Tibial artery (tissue), 4 donors: ENCODE measurements around the gene TTC39C.

Experiments
- DNase-seq, 2 donors: peaks; one replicate each; pipeline ENCODE4 v3.0.0-alpha.2; 2019
- H3K27ac ChIP-seq, 2 donors: fragments of 200-600 bp; sonication (generic) in 1 of 2; 1 replicate in 1 of 2; 2 replicates in 1 of 2; pipeline ENCODE4 v1.5.1; 2018 to 2019; ENCODE audit warnings: mild to moderate bottlenecking in 1 of 2
- H3K27me3 ChIP-seq, 2 donors: fragments of 200-600 bp; sonication (generic) in 1 of 2; one replicate each; pipeline versions ENCODE4 v1.5.1 to v1.6.0; 2016 to 2019
- H3K36me3 ChIP-seq, 3 donors: fragments of 200-600 bp; sonication (generic) in 2 of 3; one replicate each; pipeline ENCODE4 v1.5.1; 2016 to 2019; ENCODE audit warnings: mild to moderate bottlenecking in 2 of 3
- H3K4me1 ChIP-seq, 4 donors: fragments of 200-600 bp; sonication (generic) in 2 of 4; 1 replicate in 3 of 4; 2 replicates in 1 of 4; pipeline ENCODE4 v1.5.1; 2016 to 2019
- H3K4me3 ChIP-seq, 2 donors: fragments of 200-600 bp; sonication (generic) in 1 of 2; 1 replicate in 1 of 2; 2 replicates in 1 of 2; pipeline ENCODE4 v1.5.1; 2018 to 2019; ENCODE audit warnings: mild to moderate bottlenecking in 2 of 2
- H3K9me3 ChIP-seq, 3 donors: fragments of 200-600 bp; sonication (generic) in 1 of 3; one replicate each; pipeline ENCODE4 v1.5.1; 2016 to 2019
- CTCF ChIP-seq, 2 experiments: fragments of 200-600 bp in 1 of 2; fragments of 450-650 bp in 1 of 2; IDR thresholded peaks; one replicate each; pipeline ENCODE4 v1.5.1; 2017 to 2019; ENCODE audit warnings: antibody characterized with exemption in 2 of 2, mild to moderate bottlenecking in 1 of 2, moderate library complexity in 1 of 2
- intact Hi-C: fragments of 100-400 bp; cut with DNase I; formaldehyde crosslinking; loops from one replicate; pipeline ENCODE4 v1.15.0; 2023; ENCODE audit warnings: low total_unique reads

TTC39C gene

GRCh38 chr18:24153397-24153796, 138.8 kb downstream of the TTC39C start:
- intact Hi-C loops = no loop called here
- peaks cover 4 to 42% (median 22%) of the 10 kb centered on the region in 3 donors for H3K36me3 ChIP-seq

GRCh38 chr18:24157855-24158254, 143.3 kb downstream of the TTC39C start:
- no peaks in the 10 kb centered on the region for H3K27me3 ChIP-seq
- DNase-seq = no peak
- no peaks in the 10 kb centered on the region for H3K4me1 ChIP-seq
- H3K9me3 ChIP-seq = no peaks in the 10 kb centered on the region
- no peak overlapping the region for H3K27ac ChIP-seq
- TF ChIP-seq CTCF (IDR thresholded peaks at IDR 0.05) = no peak
- H3K36me3 ChIP-seq = peaks cover 36 to 65% (median 55%) of the 10 kb centered on the region in 3 donors
- intact Hi-C loops = no loop called here
- H3K4me3 ChIP-seq = no peak overlapping the region

More at GRCh38 chr18:24153397-24153796, 138.8 kb downstream of the TTC39C start:
- no peak for DNase-seq
- TF ChIP-seq CTCF (IDR thresholded peaks at IDR 0.05) = no peak
- Histone ChIP-seq H3K4me3 (no peak overlapping the region), H3K9me3 (no peaks in the 10 kb centered on the region), H3K27me3 (no peaks in the 10 kb centered on the region), H3K4me1 (no peaks in the 10 kb centered on the region), H3K27ac (no peak overlapping the region)

GRCh38 chr18:24160086-24160485, 145.5 kb downstream of the TTC39C start:
- Histone ChIP-seq H3K4me1 (no peaks in the 10 kb centered on the region), H3K9me3 (no peaks in the 10 kb centered on the region), H3K36me3 (peaks cover 56 to 86% (median 69%) of the 10 kb centered on the region in 3 donors), H3K27ac (no peak overlapping the region), H3K27me3 (no peaks in the 10 kb centered on the region), H3K4me3 (no peak overlapping the region)
- DNase-seq = no peak
- TF ChIP-seq CTCF (IDR thresholded peaks at IDR 0.05) = no peak
- intact Hi-C loops = no loop called here

- no peak for TF ChIP-seq CTCF (IDR thresholded peaks at IDR 0.05)
- intact Hi-C loops = no loop called here
- peaks cover 64 to 89% (median 75%) of the 10 kb centered on the region in 3 donors for H3K36me3 ChIP-seq
- no peak overlapping the region for H3K27ac ChIP-seq
- H3K27me3 ChIP-seq = no peaks in the 10 kb centered on the region
- H3K9me3 ChIP-seq = no peaks in the 10 kb centered on the region
- no peaks in the 10 kb centered on the region for H3K4me1 ChIP-seq
- no peak for DNase-seq
- H3K4me3 ChIP-seq = no peak overlapping the region
Measured at GRCh38 chr18:24161304-24161703, 146.8 kb downstream of the TTC39C start.

GRCh38 chr18:24168496-24168895, 153.9 kb downstream of the TTC39C start:
- Histone ChIP-seq H3K9me3 (no peaks in the 10 kb centered on the region), H3K27ac (no peak overlapping the region), H3K36me3 (peaks cover 52 to 89% (median 55%) of the 10 kb centered on the region in 3 donors), H3K4me3 (no peak overlapping the region), H3K4me1 (no peaks in the 10 kb centered on the region), H3K27me3 (no peaks in the 10 kb centered on the region)
- no peak for DNase-seq
- intact Hi-C loops = no loop called here
- TF ChIP-seq CTCF (IDR thresholded peaks at IDR 0.05) = no peak

- no peak overlapping the region for H3K27ac ChIP-seq
- no peak overlapping the region for H3K4me3 ChIP-seq
- no peak for TF ChIP-seq CTCF (IDR thresholded peaks at IDR 0.05)
- intact Hi-C loops = loop anchor here (10.0 kb wide), 1 partner anchor 314 kb away; no protein-coding TSS in a partner anchor
- H3K4me1 ChIP-seq = no peaks in the 10 kb centered on the region
- no peak for DNase-seq
- H3K9me3 ChIP-seq = no peaks in the 10 kb centered on the region
- no peaks in the 10 kb centered on the region for H3K27me3 ChIP-seq
- H3K36me3 ChIP-seq = peaks cover 38 to 77% (median 42%) of the 10 kb centered on the region in 3 donors
Measured at GRCh38 chr18:24170360-24170759, 155.8 kb downstream of the TTC39C start.
